HG03064 (cell line): ENCODE data around the gene ZNF385D.
"Not testable (repeated sequence)": the region's sequence is repeated elsewhere in the genome, so short reads cannot be mapped to it uniquely, and the experiment has no call there.

Source experiments
- ATAC-seq: cut with Tn5 transposase; IDR thresholded peaks from one replicate; pipeline ENCODE4 v1.9.1; 2021; ENCODE audit warnings: low read depth; ENCODE audit not compliant: unreplicated experiment

ZNF385D gene

DNA sequence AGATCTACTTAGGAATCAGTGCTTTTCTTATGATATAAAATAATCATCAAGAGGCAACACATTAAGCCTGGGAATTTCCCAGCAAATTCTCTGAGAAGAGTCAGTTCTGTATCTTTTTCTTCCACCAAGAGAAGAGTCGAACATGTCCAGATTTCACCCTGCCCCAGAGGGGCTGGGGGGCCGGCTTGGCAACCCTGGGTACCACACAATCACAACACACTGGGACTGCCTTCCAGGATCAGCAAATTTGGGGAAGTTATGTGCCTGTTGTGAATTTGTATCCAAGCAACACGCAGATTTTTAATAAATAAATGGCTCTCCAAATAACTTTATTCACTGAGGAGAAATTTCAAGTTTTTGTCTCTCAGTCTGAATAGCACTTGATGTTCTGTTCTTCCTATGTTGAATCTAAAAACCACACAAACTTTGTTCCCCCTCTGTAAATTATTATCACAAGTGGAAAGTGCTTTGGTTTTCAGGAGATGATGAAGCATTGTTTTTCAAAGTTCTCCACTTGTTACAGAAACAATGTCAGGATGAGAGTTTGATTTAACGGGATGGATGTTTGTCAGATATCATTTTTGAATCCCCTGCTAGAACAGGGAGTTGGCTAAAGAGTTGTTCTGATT lies 357.2 kb downstream of the ZNF385D start:
- ATAC-seq, result no peak

DNA sequence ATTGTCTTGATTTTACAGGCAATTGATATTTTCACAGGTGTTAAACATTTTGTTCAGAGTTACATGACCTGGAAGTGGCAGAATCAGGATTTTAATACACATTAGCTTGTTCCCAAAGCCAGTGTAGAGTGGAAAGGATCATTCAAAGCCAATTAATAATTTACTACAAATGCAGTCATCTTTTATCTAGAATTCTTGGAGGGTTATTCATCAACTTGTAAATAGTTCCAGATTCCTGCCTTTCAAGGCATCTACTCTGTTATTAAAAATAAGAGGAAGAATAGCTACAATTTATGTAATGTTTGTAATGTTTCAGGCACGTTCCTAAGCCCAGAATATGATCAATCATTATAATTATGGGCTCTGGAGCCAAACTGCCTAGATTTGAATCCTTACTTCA lies 358.5 kb downstream of the ZNF385D start:
- ATAC-seq, result no peak

DNA sequence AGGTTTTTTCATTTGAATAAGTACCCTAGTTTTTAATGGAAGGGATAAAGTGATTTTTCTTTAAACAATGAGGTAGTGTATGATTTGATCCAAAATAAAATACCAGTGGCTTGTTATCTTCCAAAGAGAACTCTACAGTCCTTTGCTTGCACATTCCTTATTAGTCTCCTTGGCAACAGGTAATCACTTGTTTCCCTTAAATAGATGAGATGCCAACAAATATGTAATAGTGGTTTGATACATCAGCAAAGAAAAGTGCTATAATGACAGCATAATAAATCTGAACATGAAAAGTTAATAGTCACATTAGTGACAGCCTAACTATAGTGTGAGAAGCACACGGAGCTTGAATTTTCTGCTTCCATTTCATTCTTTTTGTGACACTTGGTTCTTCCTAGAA lies 360.2 kb downstream of the ZNF385D start:
- ATAC-seq, result no peak

DNA sequence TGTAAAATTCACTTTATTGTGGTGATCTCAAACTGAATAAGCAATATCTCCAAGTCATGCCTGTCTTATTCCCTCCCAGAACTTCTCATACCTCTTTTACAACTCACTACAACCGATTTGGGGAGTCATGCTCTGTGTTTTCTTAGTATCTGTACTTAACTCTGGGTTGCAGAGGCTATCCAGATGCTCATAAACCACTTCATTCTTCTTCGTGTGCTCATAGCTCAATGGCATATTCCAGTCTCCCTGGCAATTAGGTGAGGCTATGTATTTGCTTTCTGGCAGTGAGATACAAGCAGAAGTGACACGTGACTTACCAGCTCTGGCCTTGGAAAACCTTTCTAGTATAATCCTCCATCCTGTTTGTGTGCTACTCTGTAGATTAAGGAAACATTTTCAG lies 360.9 kb downstream of the ZNF385D start:
- ATAC-seq, result no peak

DNA sequence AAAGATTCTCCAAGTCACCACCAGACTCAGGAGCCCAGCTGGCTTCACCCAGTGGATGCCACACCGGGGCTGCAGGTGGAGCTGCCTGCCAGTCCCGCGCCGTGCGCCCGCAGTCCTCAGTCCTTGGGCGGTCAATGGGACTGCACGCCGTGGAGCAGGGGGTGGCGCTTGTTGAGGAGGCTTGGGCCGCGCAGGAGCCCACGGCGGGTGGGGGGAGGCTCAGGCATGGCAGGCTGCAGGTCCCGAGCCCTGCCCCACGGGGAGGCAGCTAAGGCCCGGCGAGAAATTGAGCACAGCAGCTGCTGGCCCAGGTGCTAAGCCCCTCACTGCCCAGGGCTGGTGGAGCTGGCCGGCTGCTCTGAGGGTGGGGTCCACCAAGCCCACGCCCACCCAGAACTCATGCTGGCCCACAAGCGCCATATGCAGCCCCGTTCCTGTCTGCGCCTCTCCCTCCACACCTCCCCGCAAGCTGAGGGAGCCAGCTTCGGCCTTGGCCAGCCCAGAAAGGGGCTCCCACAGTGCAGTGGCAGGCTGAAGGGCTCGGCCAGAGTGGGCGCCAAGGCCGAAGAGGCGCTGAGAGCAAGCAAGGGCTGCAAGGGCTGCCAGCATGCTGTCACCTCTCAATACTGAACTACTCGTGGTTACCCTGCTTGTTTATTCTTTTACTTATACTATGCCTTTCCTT lies 363.7 kb downstream of the ZNF385D start:
- ATAC-seq, result not testable (repeated sequence)

DNA sequence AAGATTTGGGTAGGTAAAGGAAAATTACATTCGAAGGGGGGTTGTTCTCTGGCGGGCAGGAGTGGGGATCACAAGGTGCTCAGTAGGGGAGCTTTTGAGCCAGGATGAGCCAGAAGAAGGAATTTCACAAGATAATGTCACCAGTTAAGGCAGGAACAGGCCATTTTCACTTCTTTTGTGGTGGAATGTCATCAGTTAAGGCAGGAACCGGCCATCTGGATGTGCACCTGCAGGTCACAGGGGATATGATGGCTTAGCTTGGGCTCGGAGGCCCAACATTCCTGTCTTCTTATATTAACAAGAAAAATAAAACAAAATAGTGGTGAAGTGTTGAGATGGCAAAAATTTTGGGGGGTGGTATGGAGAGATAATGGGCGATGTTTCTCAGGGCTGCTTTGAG lies 373.0 kb downstream of the ZNF385D start:
- ATAC-seq, result not testable (repeated sequence)

DNA sequence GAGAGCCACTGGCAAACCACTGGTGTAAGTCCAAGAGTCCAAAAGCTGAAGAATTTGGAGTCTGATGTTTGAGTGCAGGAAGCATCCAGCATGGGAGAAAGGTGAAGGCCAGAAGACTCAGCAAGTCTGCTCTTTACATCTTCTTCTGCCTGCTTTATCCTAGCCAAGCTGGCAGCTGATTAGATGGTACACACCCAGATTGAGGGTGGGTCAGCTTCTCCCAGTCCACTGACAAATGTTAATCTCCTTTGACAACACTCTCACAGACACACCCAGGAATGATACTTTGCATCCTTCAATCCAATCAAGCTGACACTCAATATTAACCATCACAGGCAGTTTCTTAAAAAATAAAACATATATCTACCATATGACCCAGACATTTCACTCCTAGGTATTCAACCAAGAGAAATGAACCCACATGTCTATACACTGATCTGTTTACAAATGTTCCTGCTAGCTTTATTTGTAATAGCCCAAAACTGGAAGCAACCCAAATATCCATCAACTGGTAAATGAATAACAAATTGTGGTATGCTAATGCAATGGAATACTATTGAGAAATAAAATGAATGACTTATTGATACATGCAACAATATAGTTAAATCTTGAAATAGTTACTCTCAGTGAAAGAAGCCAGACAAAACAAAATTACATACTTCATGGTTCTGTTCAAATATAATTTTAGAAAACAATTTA lies 373.8 kb downstream of the ZNF385D start:
- no peak for ATAC-seq

DNA sequence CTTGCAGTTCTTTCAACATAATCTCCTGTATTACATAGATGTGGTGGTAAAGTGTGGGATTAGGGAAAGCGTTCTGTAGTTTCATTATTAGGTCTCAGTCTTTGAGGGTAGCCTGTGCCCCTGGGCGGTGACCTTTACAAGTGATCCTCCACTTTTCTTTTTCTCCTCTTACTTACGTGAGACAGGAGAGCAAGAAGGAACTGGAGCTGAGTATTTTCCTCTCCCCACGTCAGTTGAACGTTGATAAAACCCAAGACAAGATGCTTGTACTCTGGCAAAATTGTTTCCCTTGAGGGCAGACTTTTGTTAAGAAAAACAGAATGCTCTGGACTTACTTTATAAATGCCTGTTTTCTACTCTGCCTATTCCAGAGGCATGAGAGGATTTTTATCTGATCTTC lies 378.7 kb downstream of the ZNF385D start:
- ATAC-seq, result no peak
